ENCODE results near the gene NPAS3. TPM values are rescaled to one million over a fixed set of nuclear protein-coding genes. Genes with fewer than 3 reads are reported as not detected.
A peak's percentile ranks its signal among the peaks of the same experiment; 100 is the strongest.

Gene NPAS3
- total RNA-seq, 1 experiment from 2014 or later, result 0.36 TPM

DNA sequence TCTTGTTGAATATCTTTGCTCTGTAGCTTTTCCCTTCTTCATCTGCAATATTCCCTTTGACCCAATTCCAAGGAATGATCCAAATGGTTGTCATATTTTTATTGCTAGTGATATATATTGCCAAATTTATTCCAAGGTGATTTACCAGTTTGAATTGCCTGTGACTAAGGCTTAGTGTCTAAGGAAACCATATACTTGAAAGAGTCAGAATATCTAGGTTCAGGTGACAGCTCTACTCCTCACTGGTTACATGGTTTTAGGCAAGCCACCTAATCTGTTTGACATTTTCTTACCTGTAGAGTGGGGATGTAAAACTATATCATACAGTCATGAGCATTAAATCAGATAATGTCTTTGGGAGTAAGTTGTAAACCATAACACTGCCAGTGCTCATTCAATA is 473.8 kb downstream of the NPAS3 start:
- H3K4me3 ChIP-seq (ENCODE audit: low read length), result peak overlapping the region; percentile 39; the same call in 1 of the 2 replicates
- peaks cover 45% of the 10 kb centered on the region for H3K4me1 ChIP-seq (ENCODE audit: insufficient read depth, low read length)
- no TSS peak for BruUV-seq (replicated peaks)
- intact Hi-C loops (cut with micrococcal nuclease), result no loop called here
- no peak overlapping the region for H2AFZ ChIP-seq (ENCODE audit: low read length)
- ATAC-seq (peak; percentile 94), DNase-seq (peak; percentile 95)
- H4K20me1 ChIP-seq (ENCODE audit: low read length), result no peaks in the 10 kb centered on the region
- no peaks in the 10 kb centered on the region for H3F3A ChIP-seq (ENCODE audit: low read length, unreplicated experiment)
- TF ChIP-seq EZH2phosphoT487 (IDR thresholded peaks at IDR 0.05; ENCODE audit: borderline replicate concordance, low read length) (no peak), EZH2 (IDR thresholded peaks at IDR 0.05; ENCODE audit: low read length, unreplicated experiment) (no peak)
- TF ChIP-seq, protein P1, sequence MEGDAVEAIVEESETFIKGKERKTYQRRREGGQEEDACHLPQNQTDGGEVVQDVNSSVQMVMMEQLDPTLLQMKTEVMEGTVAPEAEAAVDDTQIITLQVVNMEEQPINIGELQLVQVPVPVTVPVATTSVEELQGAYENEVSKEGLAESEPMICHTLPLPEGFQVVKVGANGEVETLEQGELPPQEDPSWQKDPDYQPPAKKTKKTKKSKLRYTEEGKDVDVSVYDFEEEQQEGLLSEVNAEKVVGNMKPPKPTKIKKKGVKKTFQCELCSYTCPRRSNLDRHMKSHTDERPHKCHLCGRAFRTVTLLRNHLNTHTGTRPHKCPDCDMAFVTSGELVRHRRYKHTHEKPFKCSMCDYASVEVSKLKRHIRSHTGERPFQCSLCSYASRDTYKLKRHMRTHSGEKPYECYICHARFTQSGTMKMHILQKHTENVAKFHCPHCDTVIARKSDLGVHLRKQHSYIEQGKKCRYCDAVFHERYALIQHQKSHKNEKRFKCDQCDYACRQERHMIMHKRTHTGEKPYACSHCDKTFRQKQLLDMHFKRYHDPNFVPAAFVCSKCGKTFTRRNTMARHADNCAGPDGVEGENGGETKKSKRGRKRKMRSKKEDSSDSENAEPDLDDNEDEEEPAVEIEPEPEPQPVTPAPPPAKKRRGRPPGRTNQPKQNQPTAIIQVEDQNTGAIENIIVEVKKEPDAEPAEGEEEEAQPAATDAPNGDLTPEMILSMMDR (conservative IDR thresholded peaks at IDR 0.05; ENCODE audit: low read depth, low read length), result no peak
- ChIA-PET CTCF (no interaction called here), POLR2A (ENCODE audit: unreplicated experiment) (no interaction called here)
- 0 out of 2 replicates have a peak overlapping the region, but pooled peaks have one; percentile 19 for H3K9ac ChIP-seq (ENCODE audit: low read length)
- no peaks in the 10 kb centered on the region for H3K79me2 ChIP-seq (ENCODE audit: low read length)
- peak overlapping the region; percentile 87 for H3K4me2 ChIP-seq (ENCODE audit: low read length)
- H3K36me3 ChIP-seq (ENCODE audit: low read depth, low read length), result no peaks in the 10 kb centered on the region
- no peaks in the 10 kb centered on the region for H3K27me3 ChIP-seq (ENCODE audit: low read length)
- H3K9me3 ChIP-seq (ENCODE audit: low read length), result no peaks in the 10 kb centered on the region
- no peaks in the 10 kb centered on the region for H3K9me2 ChIP-seq (replicated peaks; ENCODE audit: low read length)
- H3K27ac ChIP-seq (ENCODE audit: low read length), result peak overlapping the region; percentile 77

GRCh38 chr14:33413381-33413780 is 474.7 kb downstream of the NPAS3 start:
- Histone ChIP-seq H2AFZ (ENCODE audit: low read length) (no peak overlapping the region), H3F3A (ENCODE audit: low read length, unreplicated experiment) (no peaks in the 10 kb centered on the region), H3K9ac (ENCODE audit: low read length) (peak overlapping the region; percentile 19), H4K20me1 (ENCODE audit: low read length) (no peaks in the 10 kb centered on the region), H3K79me2 (ENCODE audit: low read length) (no peaks in the 10 kb centered on the region), H3K9me3 (ENCODE audit: low read length) (no peaks in the 10 kb centered on the region), H3K4me2 (ENCODE audit: low read length) (peak overlapping the region; percentile 87), H3K9me2 (replicated peaks; ENCODE audit: low read length) (no peaks in the 10 kb centered on the region), H3K27ac (ENCODE audit: low read length) (peak overlapping the region; percentile 77), H3K4me3 (ENCODE audit: low read length) (peak overlapping the region; percentile 54), H3K36me3 (ENCODE audit: low read depth, low read length) (no peaks in the 10 kb centered on the region), H3K27me3 (ENCODE audit: low read length) (no peaks in the 10 kb centered on the region), H3K4me1 (ENCODE audit: insufficient read depth, low read length) (peaks cover 39% of the 10 kb centered on the region)
- ATAC-seq, result no peak
- TF ChIP-seq EZH2phosphoT487 (IDR thresholded peaks at IDR 0.05; ENCODE audit: borderline replicate concordance, low read length), result no peak
- TF ChIP-seq, protein P1 (conservative IDR thresholded peaks at IDR 0.05; ENCODE audit: low read depth, low read length), result no peak
- no peak for TF ChIP-seq EZH2 (IDR thresholded peaks at IDR 0.05; ENCODE audit: low read length, unreplicated experiment)
- POLR2A ChIA-PET (ENCODE audit: unreplicated experiment), result no interaction called here
- intact Hi-C loops (cut with micrococcal nuclease), result no loop called here
- no TSS peak for BruUV-seq (replicated peaks)
- CTCF ChIA-PET, result no interaction called here
- peak; percentile 7 for DNase-seq

GRCh38 chr14:33414041-33414440 is 475.4 kb downstream of the NPAS3 start:
- H3K9me3 ChIP-seq (ENCODE audit: low read length), result no peaks in the 10 kb centered on the region
- no peaks in the 10 kb centered on the region for H3K36me3 ChIP-seq (ENCODE audit: low read depth, low read length)
- H4K20me1 ChIP-seq (ENCODE audit: low read length), result no peaks in the 10 kb centered on the region
- peak overlapping the region; percentile 55 for H2AFZ ChIP-seq (ENCODE audit: low read length)
- no peaks in the 10 kb centered on the region for H3K9me2 ChIP-seq (replicated peaks; ENCODE audit: low read length)
- H3F3A ChIP-seq (ENCODE audit: low read length, unreplicated experiment), result no peaks in the 10 kb centered on the region
- no peaks in the 10 kb centered on the region for H3K27me3 ChIP-seq (ENCODE audit: low read length)
- peak overlapping the region; percentile 54 for H3K4me3 ChIP-seq (ENCODE audit: low read length)
- TF ChIP-seq, protein P1 (conservative IDR thresholded peaks at IDR 0.05; ENCODE audit: low read depth, low read length), result no peak
- no peak for TF ChIP-seq EZH2 (IDR thresholded peaks at IDR 0.05; ENCODE audit: low read length, unreplicated experiment)
- TF ChIP-seq EZH2phosphoT487 (IDR thresholded peaks at IDR 0.05; ENCODE audit: borderline replicate concordance, low read length), result no peak
- peaks cover 35% of the 10 kb centered on the region for H3K4me1 ChIP-seq (ENCODE audit: insufficient read depth, low read length)
- CTCF ChIA-PET, result no interaction called here
- ATAC-seq, result peak; percentile 45
- H3K9ac ChIP-seq (ENCODE audit: low read length), result peak overlapping the region; percentile 19
- peak overlapping the region; percentile 87 for H3K4me2 ChIP-seq (ENCODE audit: low read length)
- DNase-seq, result peak; percentile 70
- H3K79me2 ChIP-seq (ENCODE audit: low read length), result no peaks in the 10 kb centered on the region
- no TSS peak for BruUV-seq (replicated peaks)
- intact Hi-C loops (cut with micrococcal nuclease), result no loop called here
- POLR2A ChIA-PET (ENCODE audit: unreplicated experiment), result no interaction called here
- H3K27ac ChIP-seq (ENCODE audit: low read length), result peak overlapping the region; percentile 77

All from PC-3 (cell line).